IMR-90 (cell line): ENCODE data around the gene ACHE. TPM values are rescaled to one million over a fixed set of nuclear protein-coding genes. Genes with fewer than 3 reads are reported as not detected.

Experiments
- ATAC-seq: fragments of 200-7000 bp; cut with Tn5 transposase; 2 replicates; pipeline ENCODE4 v1.9.1; 2020; ENCODE audit warnings: low read depth, mild to moderate bottlenecking, moderate library complexity
- BruUV-seq: library from RNA; stranded (reverse); fragments of 400-500 nt; replicated peaks from 2 replicates; lab custom pipeline; 2021; lab: Mats Ljungman, UMichigan
- CTCF ChIA-PET: fragments of 300-600 bp; formaldehyde crosslinking; extraction: SDS; loops from one replicate; lab custom pipeline; 2021; ENCODE audit warnings: antibody characterized with exemption; lab: Yijun Ruan, JAX
- POLR2A ChIA-PET: fragments of 300-600 bp; sonication (Branson Sonifier 250); formaldehyde crosslinking; loops from one replicate; lab custom pipeline; 2022; ENCODE audit warnings: antibody characterized with exemption; ENCODE audit not compliant: unreplicated experiment; lab: Charles Lee
- DNase-seq: peaks from one replicate; pipeline ENCODE4 v3.0.0; 2013
- H2AFZ ChIP-seq: replicated peaks from 2 replicates; pipeline ENCODE3; 2013; ENCODE audit warnings: low read length, mild to moderate bottlenecking; ENCODE audit not compliant: poor library complexity
- H2AK5ac ChIP-seq: 2 replicates; pipeline ENCODE4 v1.6.1; 2013; ENCODE audit warnings: low read depth, low read length, inconsistent platforms
- H2AK9ac ChIP-seq: replicated peaks from 2 replicates; pipeline ENCODE3; 2013; ENCODE audit warnings: mild to moderate bottlenecking, low read depth, low read length, moderate library complexity; ENCODE audit not compliant: poor library complexity
- H2BK120ac ChIP-seq: 2 replicates; pipeline ENCODE4 v1.6.1; 2013; ENCODE audit warnings: low read depth, low read length, inconsistent platforms
- H2BK15ac ChIP-seq: 3 replicates; pipeline ENCODE4 v1.6.1; 2013; ENCODE audit warnings: low read depth, low read length, inconsistent platforms
- H2BK20ac ChIP-seq: 2 replicates; pipeline ENCODE4 v1.6.1; 2013; ENCODE audit warnings: low read depth, mild to moderate bottlenecking, inconsistent platforms, low read length, moderate library complexity
- H2BK5ac ChIP-seq: 2 replicates; pipeline ENCODE4 v1.6.1; 2013; ENCODE audit warnings: mild to moderate bottlenecking, low read depth, low read length, inconsistent platforms; ENCODE audit not compliant: poor library complexity, severe bottlenecking
- H3K14ac ChIP-seq: replicated peaks from 2 replicates; pipeline ENCODE4 v1.6.1; 2013; ENCODE audit warnings: low read depth, low read length, inconsistent platforms
- H3K18ac ChIP-seq: 2 replicates; pipeline ENCODE4 v1.6.1; 2013; ENCODE audit warnings: low read depth, low read length, control low read depth
- H3K23ac ChIP-seq: 2 replicates; pipeline ENCODE4 v1.6.1; 2013; ENCODE audit warnings: low read depth, low read length, inconsistent platforms
- H3K27ac ChIP-seq: 2 replicates; pipeline ENCODE4 v1.5.1; 2013; ENCODE audit warnings: mild to moderate bottlenecking, control low read depth, low read length; ENCODE audit not compliant: insufficient read depth
- H3K27me3 ChIP-seq: 2 replicates; pipeline ENCODE4 v1.6.1; 2013; ENCODE audit warnings: low read length; ENCODE audit not compliant: control insufficient read depth, insufficient read depth
- H3K36me3 ChIP-seq: 2 replicates; pipeline ENCODE4 v1.6.1; 2013; ENCODE audit warnings: low read length, mixed read lengths; ENCODE audit not compliant: control insufficient read depth, insufficient read depth
- H3K4ac ChIP-seq: 2 replicates; pipeline ENCODE4 v1.6.1; 2013; ENCODE audit warnings: low read depth, low read length, inconsistent platforms
- H3K4me1 ChIP-seq: 2 replicates; pipeline ENCODE4 v1.6.1; 2013; ENCODE audit warnings: low read length, mixed read lengths; ENCODE audit not compliant: control insufficient read depth, insufficient read depth
- H3K4me2 ChIP-seq: 2 replicates; pipeline ENCODE4 v1.6.1; 2013; ENCODE audit warnings: low read depth, mild to moderate bottlenecking, control low read depth, low read length, moderate library complexity
- H3K4me3 ChIP-seq: 2 replicates; pipeline ENCODE4 v1.5.1; 2013; ENCODE audit warnings: low read depth, mild to moderate bottlenecking, control low read depth, low read length, moderate library complexity; ENCODE audit not compliant: insufficient read depth
- H3K56ac ChIP-seq: 2 replicates; pipeline ENCODE4 v1.6.1; 2013; ENCODE audit warnings: low read length, inconsistent platforms; ENCODE audit not compliant: insufficient read depth; ENCODE audit errors: extremely low read depth
- H3K79me1 ChIP-seq, 2 experiments: 2 replicates each; pipeline ENCODE4 v1.6.1; 2013; ENCODE audit warnings: low read length in 2 of 2, inconsistent platforms in 1 of 2, low read depth in 1 of 2
- H3K9ac ChIP-seq: 2 replicates; pipeline ENCODE4 v1.6.1; 2013; ENCODE audit warnings: low read depth, low read length, control low read depth
- H3K9me1 ChIP-seq: 2 replicates; pipeline ENCODE4 v1.6.1; 2013; ENCODE audit warnings: low read length, inconsistent platforms; ENCODE audit not compliant: insufficient read depth
- H3K9me3 ChIP-seq: 2 replicates; pipeline ENCODE4 v1.6.1; 2013; ENCODE audit warnings: low read length; ENCODE audit not compliant: control insufficient read depth, insufficient read depth
- H4K20me1 ChIP-seq: 2 replicates; pipeline ENCODE4 v1.6.1; 2013; ENCODE audit warnings: low read length, inconsistent platforms; ENCODE audit not compliant: insufficient read depth
- H4K5ac ChIP-seq: 2 replicates; pipeline ENCODE4 v1.6.1; 2013; ENCODE audit warnings: mild to moderate bottlenecking, low read depth, low read length, control low read depth
- H4K8ac ChIP-seq, 2 experiments: 2 replicates each; pipeline ENCODE4 v1.6.1; 2013; ENCODE audit warnings: low read depth in 2 of 2, low read length in 2 of 2, control low read depth in 1 of 2, inconsistent platforms in 1 of 2
- H4K91ac ChIP-seq: 2 replicates; pipeline ENCODE4 v1.6.1; 2013; ENCODE audit warnings: low read depth, low read length, inconsistent platforms; ENCODE audit not compliant: insufficient read depth
- FOS ChIP-seq: fragments of 150-350 bp; IDR thresholded peaks from 2 replicates; pipeline ENCODE4 v1.6.1; 2016; ENCODE audit warnings: low read depth, low read length
- MAZ ChIP-seq: IDR thresholded peaks from 2 replicates; pipeline ENCODE4 v1.6.1; 2012; ENCODE audit warnings: low read depth, mild to moderate bottlenecking, low read length, improper control_type of control experiment, moderate library complexity, borderline replicate concordance
- MXI1 ChIP-seq: IDR thresholded peaks from 2 replicates; pipeline ENCODE4 v1.6.1; 2012; ENCODE audit warnings: low read depth, mild to moderate bottlenecking, low read length, moderate library complexity, borderline replicate concordance
- RAD21 ChIP-seq: IDR thresholded peaks from 2 replicates; pipeline ENCODE4 v1.6.1; 2012; ENCODE audit warnings: low read length, improper control_type of control experiment
- RCOR1 ChIP-seq: IDR thresholded peaks from 2 replicates; pipeline ENCODE4 v1.6.1; 2012; ENCODE audit warnings: mild to moderate bottlenecking, low read length, improper control_type of control experiment; ENCODE audit not compliant: insufficient replicate concordance
- USF2 ChIP-seq: fragments of 150-350 bp; IDR thresholded peaks from 2 replicates; pipeline ENCODE4 v1.6.1; 2017; ENCODE audit warnings: mild to moderate bottlenecking, antibody characterized with exemption, low read length, low read depth
- WGBS, 2 experiments: methylation state at CpG; one replicate each; pipeline versions ENCODE4 v1.1.5 to v1.1.7; 2013; ENCODE audit warnings: missing lambda C conversion rate in 2 of 2; ENCODE audit not compliant: insufficient read length in 1 of 2; ENCODE audit errors: extremely low coverage in 2 of 2; 5-methylcytosine and 5-hydroxymethylcytosine counted together
- dilution Hi-C: fragments of 300-500 bp; cut with HindIII; formaldehyde crosslinking; loops from one replicate; pipeline ENCODE4 v1.14.3; 2018; ENCODE audit warnings: low sequenced_read_pairs; ENCODE audit not compliant: unreplicated experiment
- in situ Hi-C: fragments of 300-500 bp; cut with MboI; formaldehyde crosslinking; loops from 3 replicates; pipeline ENCODE4 v1.14.3; 2019; ENCODE audit warnings: low sequenced_read_pairs, inconsistent platforms, mixed read lengths
- intact Hi-C: fragments of 100-400 bp; cut with micrococcal nuclease; formaldehyde crosslinking; loops from 2 replicates; pipeline ENCODE4 v1.10.0; 2022
- polyA plus RNA-seq, 3 experiments: library from polyadenylated mRNA; depleted of rRNA; stranded (reverse); fragments of >200 nt; gene quantifications; 2 replicates each; pipeline ENCODE4 v1.2.3, GENCODE V29; 2012; ENCODE audit warnings: low replicate concordance in 1 of 3
- total RNA-seq: library from RNA; depleted of rRNA; stranded (reverse); fragments of >200 nt; gene quantifications from 2 replicates; pipeline ENCODE4 v1.2.3, GENCODE V29; 2012
- TF ChIP-seq, protein P1 (sequence below): fragments of 150-350 bp; IDR thresholded peaks from 2 replicates; pipeline ENCODE4 v1.6.1; 2016; ENCODE audit warnings: low read depth, mild to moderate bottlenecking, low read length, moderate library complexity, borderline replicate concordance

The ACHE gene
- total and polyA plus RNA-seq, 2 of the 4 experiments (the other 2 are of a cell fraction): 0.41 TPM; not detected in 1

GRCh38 chr7:100897772-100898454, 2.2 kb upstream of the ACHE start:
- in situ Hi-C loops: loop anchor here (10.0 kb wide), 1 partner anchor 387 kb away; no protein-coding TSS in a partner anchor
- H2BK5ac ChIP-seq: no peak overlapping the region
- 51% methylated on average over 3 of the region's 13 CpGs; no CpG with 5 or more reads in 1 of the 2 experiments for WGBS, 2 experiments
- no peaks in the 10 kb centered on the region; the same call in 1 of the 2 replicates for H3K4me1 ChIP-seq
- no peak overlapping the region for H4K8ac ChIP-seq
- H3K27ac ChIP-seq: no peak overlapping the region
- BruUV-seq: no TSS peak
- no peak overlapping the region for H4K91ac ChIP-seq
- no peak overlapping the region for H2BK15ac ChIP-seq
- no peak for TF ChIP-seq MXI1
- TF ChIP-seq RCOR1: no peak
- TF ChIP-seq, protein P1, sequence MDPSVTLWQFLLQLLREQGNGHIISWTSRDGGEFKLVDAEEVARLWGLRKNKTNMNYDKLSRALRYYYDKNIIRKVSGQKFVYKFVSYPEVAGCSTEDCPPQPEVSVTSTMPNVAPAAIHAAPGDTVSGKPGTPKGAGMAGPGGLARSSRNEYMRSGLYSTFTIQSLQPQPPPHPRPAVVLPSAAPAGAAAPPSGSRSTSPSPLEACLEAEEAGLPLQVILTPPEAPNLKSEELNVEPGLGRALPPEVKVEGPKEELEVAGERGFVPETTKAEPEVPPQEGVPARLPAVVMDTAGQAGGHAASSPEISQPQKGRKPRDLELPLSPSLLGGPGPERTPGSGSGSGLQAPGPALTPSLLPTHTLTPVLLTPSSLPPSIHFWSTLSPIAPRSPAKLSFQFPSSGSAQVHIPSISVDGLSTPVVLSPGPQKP: no peak
- no peak for TF ChIP-seq MAZ
- no peak for TF ChIP-seq FOS
- no peak for TF ChIP-seq RAD21
- no peak for TF ChIP-seq USF2
- H3K9ac ChIP-seq: no peak overlapping the region
- no peak overlapping the region for H3K4me3 ChIP-seq
- 0 out of 2 replicates have a peak, but pooled peaks cover 4% of the 10 kb centered on the region for H4K20me1 ChIP-seq
- intact Hi-C loops: loop anchor here (1.0 to 2.0 kb wide), 3 partner anchors 161 to 295 kb away; no protein-coding TSS in a partner anchor
- CTCF ChIA-PET: interaction anchor here (0.7 kb wide), 1 partner anchor 170 kb away, joined by 4 read pairs; no protein-coding TSS in a partner anchor
- dilution Hi-C loops: no loop called here
- H2AK9ac ChIP-seq: no peak overlapping the region
- no peak overlapping the region for H3K18ac ChIP-seq
- H2AK5ac ChIP-seq: no peak overlapping the region
- H4K5ac ChIP-seq: no peak overlapping the region
- H3K79me1 ChIP-seq: no peaks in the 10 kb centered on the region
- POLR2A ChIA-PET: no interaction called here
- no peak for DNase-seq
- ATAC-seq: no peak
- H3K4me2 ChIP-seq: no peak overlapping the region
- H3K9me3 ChIP-seq: peaks cover 2% of the 10 kb centered on the region; the same call in 1 of the 2 replicates
- H3K23ac ChIP-seq: no peak overlapping the region
- no peaks in the 10 kb centered on the region for H3K36me3 ChIP-seq
- peaks cover 43% of the 10 kb centered on the region for H3K27me3 ChIP-seq
- H3K4ac ChIP-seq: no peak overlapping the region
- H3K9me1 ChIP-seq: no peaks in the 10 kb centered on the region
- no peak overlapping the region for H2BK20ac ChIP-seq
- H2AFZ ChIP-seq: no peak overlapping the region
- H3K14ac ChIP-seq: no peak overlapping the region
- H3K56ac ChIP-seq: no peak overlapping the region
- H2BK120ac ChIP-seq: no peak overlapping the region
